Smooth muscle cell (in vitro differentiated cells): Measurements from ENCODE around the gene TUBB2B. TPM values are rescaled to one million over a fixed set of nuclear protein-coding genes. Genes with fewer than 3 reads are reported as not detected.

Experiments
- DNase-seq: peaks from one replicate; lab custom pipeline; 2025; ENCODE audit not compliant: unreplicated experiment; lab: John Stamatoyannopoulos, UW
- H2AFZ ChIP-seq: fragments of 200-600 bp; sonication (generic); 2 replicates; pipeline ENCODE4 v1.6.0; 2016; ENCODE audit warnings: antibody characterized with exemption, low read depth, mild to moderate bottlenecking
- H3F3A ChIP-seq: fragments of 200-600 bp; sonication (generic); 2 replicates; pipeline ENCODE4 v1.6.0; 2017; ENCODE audit warnings: antibody characterized with exemption, low read depth
- H3K27ac ChIP-seq: fragments of 200-600 bp; sonication (generic); 2 replicates; pipeline ENCODE4 v1.5.1; 2016; ENCODE audit warnings: low read depth, mild to moderate bottlenecking
- H3K27me3 ChIP-seq: fragments of 200-600 bp; sonication (generic); 2 replicates; pipeline ENCODE4 v1.6.1; 2016; ENCODE audit warnings: low read depth, mild to moderate bottlenecking
- H3K36me3 ChIP-seq: fragments of 200-600 bp; sonication (generic); 2 replicates; pipeline ENCODE4 v1.5.1; 2016; ENCODE audit warnings: low read depth
- H3K4me1 ChIP-seq: fragments of 200-600 bp; sonication (generic); 2 replicates; pipeline ENCODE4 v1.5.1; 2016; ENCODE audit warnings: low read depth
- H3K4me2 ChIP-seq: fragments of 200-600 bp; sonication (generic); 2 replicates; pipeline ENCODE4 v1.6.0; 2016; ENCODE audit warnings: mild to moderate bottlenecking
- H3K4me3 ChIP-seq: fragments of 200-600 bp; sonication (generic); 2 replicates; pipeline ENCODE4 v1.5.1; 2016; ENCODE audit warnings: mild to moderate bottlenecking
- H3K79me2 ChIP-seq: fragments of 200-600 bp; sonication (generic); 2 replicates; pipeline ENCODE4 v1.6.0; 2016; ENCODE audit warnings: low read depth, mild to moderate bottlenecking
- H3K9ac ChIP-seq: fragments of 200-600 bp; sonication (generic); 2 replicates; pipeline ENCODE4 v1.6.0; 2016; ENCODE audit warnings: low read depth
- H3K9me3 ChIP-seq: fragments of 200-600 bp; sonication (generic); replicated peaks from 2 replicates; pipeline ENCODE4 v1.5.1; 2016; ENCODE audit warnings: low read depth
- H4K20me1 ChIP-seq: fragments of 200-600 bp; sonication (generic); 2 replicates; pipeline ENCODE4 v1.6.0; 2016; ENCODE audit warnings: low read depth
- CTCF ChIP-seq: fragments of 200-600 bp; sonication (generic); IDR thresholded peaks from 2 replicates; pipeline ENCODE4 v1.5.1; 2017; ENCODE audit warnings: borderline replicate concordance, mild to moderate bottlenecking, antibody characterized with exemption; ENCODE audit not compliant: insufficient read depth, poor library complexity, severe bottlenecking
- WGBS: methylation state at CpG from one replicate; pipeline ENCODE4 v1.1.7; 2016; ENCODE audit warnings: low lambda C conversion rate; 5-methylcytosine and 5-hydroxymethylcytosine counted together
- polyA plus RNA-seq: library from polyadenylated mRNA; unstranded; fragments of >200 nt; fragmentation: Nextera tagmentation; extraction: Ambion mirVana; gene quantifications from 2 replicates; pipeline ENCODE4 v1.2.1, GENCODE V29; 2016
- total RNA-seq: library from RNA; depleted of rRNA; stranded (reverse); fragments of >200 nt; gene quantifications from 2 replicates; pipeline ENCODE4 v1.2.3, GENCODE V29; 2014

The TUBB2B gene
- total and polyA plus RNA-seq, 2 experiments from 2014 or later: 22.7 to 62.1 TPM

GRCh38 chr6:3235486-3235885 is 8.0 kb upstream of the TUBB2B start:
- 94% methylated on average over 2 of the region's 2 CpGs for WGBS
- H3K9ac ChIP-seq: no peak overlapping the region
- peaks cover 9% of the 10 kb centered on the region for H3K4me1 ChIP-seq
- H3K27me3 ChIP-seq: peaks cover 18% of the 10 kb centered on the region
- H4K20me1 ChIP-seq: no peaks in the 10 kb centered on the region
- no peak overlapping the region for H3K4me2 ChIP-seq
- DNase-seq: no peak
- H3K4me3 ChIP-seq: no peak overlapping the region
- peaks cover 10% of the 10 kb centered on the region for H3F3A ChIP-seq
- H2AFZ ChIP-seq: no peak overlapping the region
- TF ChIP-seq CTCF: no peak
- H3K79me2 ChIP-seq: no peaks in the 10 kb centered on the region
- no peaks in the 10 kb centered on the region for H3K36me3 ChIP-seq
- H3K27ac ChIP-seq: no peak overlapping the region
- H3K9me3 ChIP-seq: no peaks in the 10 kb centered on the region

- Histone ChIP-seq H3K9ac (no peak overlapping the region), H3K4me3 (no peak overlapping the region), H3K79me2 (no peaks in the 10 kb centered on the region), H3F3A (peaks cover 13% of the 10 kb centered on the region), H3K4me2 (no peak overlapping the region), H2AFZ (no peak overlapping the region), H3K27ac (no peak overlapping the region), H3K9me3 (no peaks in the 10 kb centered on the region), H3K36me3 (no peaks in the 10 kb centered on the region), H4K20me1 (no peaks in the 10 kb centered on the region), H3K27me3 (peaks cover 34% of the 10 kb centered on the region), H3K4me1 (peaks cover 22% of the 10 kb centered on the region)
- 94% methylated on average over 3 of the region's 3 CpGs for WGBS
- no peak for DNase-seq
- no peak for TF ChIP-seq CTCF
Measured at GRCh38 chr6:3233904-3234303, 6.5 kb upstream of the TUBB2B start.

- Histone ChIP-seq H3K27ac (no peak overlapping the region), H3K27me3 (peaks cover 39% of the 10 kb centered on the region), H3K79me2 (no peaks in the 10 kb centered on the region)
Measured at GRCh38 chr6:3233321-3233720, 5.9 kb upstream of the TUBB2B start.

More at GRCh38 chr6:3233321-3233720, 5.9 kb upstream of the TUBB2B start:
- Histone ChIP-seq H3K9me3 (no peaks in the 10 kb centered on the region), H3K4me1 (peaks cover 25% of the 10 kb centered on the region), H3K9ac (no peak overlapping the region), H3K4me3 (no peak overlapping the region), H2AFZ (no peak overlapping the region), H3K36me3 (no peaks in the 10 kb centered on the region), H3F3A (peaks cover 13% of the 10 kb centered on the region), H3K4me2 (no peak overlapping the region), H4K20me1 (no peaks in the 10 kb centered on the region)
- DNase-seq: no peak
- WGBS: 79% methylated on average over 3 of the region's 3 CpGs
- TF ChIP-seq CTCF: no peak
